HL-60 (cell line): ENCODE results near the gene NDUFB2.

ENCODE experiments used
- CTCF ChIP-seq: IDR thresholded peaks from one replicate; pipeline ENCODE4 v1.5.1; 2011; ENCODE audit warnings: low read length, control low read depth, inconsistent platforms; ENCODE audit not compliant: insufficient read depth
- REST ChIP-seq: IDR thresholded peaks from 2 replicates; pipeline ENCODE4 v1.6.1; 2012; ENCODE audit warnings: low read depth; ENCODE audit not compliant: insufficient replicate concordance

GRCh38 chr7:140704205-140704604, 7.7 kb downstream of the NDUFB2 start:
- TF ChIP-seq CTCF (no peak), REST (no peak)
